ENCODE measurements around the gene ENG. TPM values are rescaled to one million over a fixed set of nuclear protein-coding genes. Genes with fewer than 3 reads are reported as not detected.

The ENG gene
- total RNA-seq, 1 donor from 2014 or later, result 130 TPM

DNA sequence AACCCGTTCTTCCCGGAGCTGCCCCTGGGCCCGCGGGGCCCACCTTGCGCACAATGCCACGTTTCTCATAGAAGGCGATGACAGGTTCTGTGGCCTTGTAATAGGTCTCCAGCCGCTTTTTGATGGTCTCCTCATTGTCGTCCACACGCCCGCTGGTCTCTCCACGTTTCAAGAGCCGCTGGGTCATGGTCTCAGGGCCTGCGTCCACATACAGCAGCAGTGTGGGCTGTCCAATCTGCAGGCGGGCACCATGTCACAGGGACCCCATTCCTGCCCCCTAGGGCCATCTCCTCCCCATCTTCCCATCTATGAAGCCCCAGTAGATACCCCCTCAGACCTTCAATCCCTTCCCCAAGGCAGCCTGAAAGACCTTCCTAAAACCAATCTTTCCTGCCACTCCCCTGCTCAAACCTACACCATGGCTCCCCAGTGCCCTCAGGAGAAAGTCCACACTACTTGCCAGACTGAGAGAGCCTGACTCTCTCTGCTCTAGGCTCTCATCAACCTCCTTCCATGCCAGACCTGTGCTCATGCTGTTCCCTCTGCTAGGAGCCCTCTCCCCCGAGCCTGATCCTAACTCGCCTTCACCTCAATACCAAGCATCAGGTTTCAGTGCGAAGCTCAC lies 13.9 kb upstream of the ENG start:
- no peak overlapping the region for H3K4me3 ChIP-seq
- peaks cover 9% of the 10 kb centered on the region for H3K4me1 ChIP-seq
- H3K36me3 ChIP-seq, result peaks cover 0 to 23% of the 10 kb centered on the region in 2 donors
- intact Hi-C loops (cut with DNase I), result loop anchor here (5.0 kb wide), 1 partner anchor 81 kb away; the partner anchor contains the start of gene CDK9
- no peaks in the 10 kb centered on the region for H3K27me3 ChIP-seq
- H3K27ac ChIP-seq, result no peak overlapping the region
- no peak for DNase-seq (ENCODE audit: extremely low spot score in 2 of 2)
- no peak for TF ChIP-seq POLR2AphosphoS5 (IDR thresholded peaks at IDR 0.05; ENCODE audit: insufficient read depth in 1 of 2, low read depth in 1 of 2)
- no peak for TF ChIP-seq POLR2A (IDR thresholded peaks at IDR 0.05)
- TF ChIP-seq, protein P1, sequence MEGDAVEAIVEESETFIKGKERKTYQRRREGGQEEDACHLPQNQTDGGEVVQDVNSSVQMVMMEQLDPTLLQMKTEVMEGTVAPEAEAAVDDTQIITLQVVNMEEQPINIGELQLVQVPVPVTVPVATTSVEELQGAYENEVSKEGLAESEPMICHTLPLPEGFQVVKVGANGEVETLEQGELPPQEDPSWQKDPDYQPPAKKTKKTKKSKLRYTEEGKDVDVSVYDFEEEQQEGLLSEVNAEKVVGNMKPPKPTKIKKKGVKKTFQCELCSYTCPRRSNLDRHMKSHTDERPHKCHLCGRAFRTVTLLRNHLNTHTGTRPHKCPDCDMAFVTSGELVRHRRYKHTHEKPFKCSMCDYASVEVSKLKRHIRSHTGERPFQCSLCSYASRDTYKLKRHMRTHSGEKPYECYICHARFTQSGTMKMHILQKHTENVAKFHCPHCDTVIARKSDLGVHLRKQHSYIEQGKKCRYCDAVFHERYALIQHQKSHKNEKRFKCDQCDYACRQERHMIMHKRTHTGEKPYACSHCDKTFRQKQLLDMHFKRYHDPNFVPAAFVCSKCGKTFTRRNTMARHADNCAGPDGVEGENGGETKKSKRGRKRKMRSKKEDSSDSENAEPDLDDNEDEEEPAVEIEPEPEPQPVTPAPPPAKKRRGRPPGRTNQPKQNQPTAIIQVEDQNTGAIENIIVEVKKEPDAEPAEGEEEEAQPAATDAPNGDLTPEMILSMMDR (IDR thresholded peaks at IDR 0.05), result no peak
- no peaks in the 10 kb centered on the region for H3K9me3 ChIP-seq

DNA sequence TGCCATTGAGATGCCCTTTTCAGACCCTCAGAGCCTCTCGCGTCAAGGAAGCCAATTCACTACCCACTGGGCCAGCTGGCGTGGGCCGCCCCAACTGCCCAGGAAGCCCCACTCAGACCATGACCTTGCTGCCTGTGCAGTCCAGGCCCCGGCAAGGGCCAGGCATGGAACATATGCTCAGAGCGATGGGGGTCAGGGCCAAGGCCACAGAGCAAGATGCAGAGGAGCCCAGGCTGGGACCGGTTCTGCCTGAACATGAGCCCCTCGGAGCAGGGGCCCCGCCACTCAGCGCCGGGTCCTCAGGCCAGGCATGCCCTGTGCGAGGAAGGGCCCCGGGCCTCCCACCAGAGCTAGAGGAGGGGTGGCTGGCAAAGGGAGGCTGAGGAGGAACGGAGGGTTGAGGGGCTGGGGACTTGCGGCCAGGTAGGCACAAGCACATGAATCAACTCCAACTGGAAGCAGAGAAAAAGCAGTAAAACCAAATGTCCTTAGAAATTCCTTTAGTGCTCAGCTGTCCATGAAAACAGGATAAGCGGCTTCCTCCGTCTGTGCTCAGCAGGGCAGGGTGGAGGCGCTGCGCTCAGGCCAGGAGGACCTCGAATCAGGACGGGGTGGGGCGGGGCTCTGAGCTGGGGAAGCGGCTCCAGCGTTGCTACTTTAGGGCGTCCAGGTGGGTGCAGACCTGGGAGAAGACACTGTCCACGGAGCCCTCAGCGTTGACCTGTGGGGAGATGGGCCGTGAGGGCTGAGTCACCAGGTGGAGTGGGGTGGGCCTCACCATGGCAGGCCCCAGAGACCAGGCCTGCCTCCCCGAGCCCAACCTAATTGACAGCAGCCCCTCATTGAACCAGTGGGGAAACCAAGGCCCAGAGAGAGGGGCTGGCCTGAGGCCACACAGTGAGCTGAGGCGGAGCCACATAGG lies 13.2 kb upstream of the ENG start:
- TF ChIP-seq POLR2A (IDR thresholded peaks at IDR 0.05) (no peak), POLR2AphosphoS5 (IDR thresholded peaks at IDR 0.05; ENCODE audit: insufficient read depth in 1 of 2, low read depth in 1 of 2) (no peak)
- TF ChIP-seq, protein P1 (IDR thresholded peaks at IDR 0.05), result no peak
- peaks cover 0 to 18% of the 10 kb centered on the region in 2 donors for H3K36me3 ChIP-seq
- H3K4me1 ChIP-seq, result peaks cover 4% of the 10 kb centered on the region
- no peak for DNase-seq (ENCODE audit: extremely low spot score in 2 of 2)
- intact Hi-C loops (cut with DNase I), result loop anchor here (5.0 kb wide), 1 partner anchor 80 kb away; the partner anchor contains the start of gene CDK9
- no peaks in the 10 kb centered on the region for H3K27me3 ChIP-seq
- no peak overlapping the region for H3K4me3 ChIP-seq
- H3K27ac ChIP-seq, result no peak overlapping the region
- no peaks in the 10 kb centered on the region for H3K9me3 ChIP-seq

DNA sequence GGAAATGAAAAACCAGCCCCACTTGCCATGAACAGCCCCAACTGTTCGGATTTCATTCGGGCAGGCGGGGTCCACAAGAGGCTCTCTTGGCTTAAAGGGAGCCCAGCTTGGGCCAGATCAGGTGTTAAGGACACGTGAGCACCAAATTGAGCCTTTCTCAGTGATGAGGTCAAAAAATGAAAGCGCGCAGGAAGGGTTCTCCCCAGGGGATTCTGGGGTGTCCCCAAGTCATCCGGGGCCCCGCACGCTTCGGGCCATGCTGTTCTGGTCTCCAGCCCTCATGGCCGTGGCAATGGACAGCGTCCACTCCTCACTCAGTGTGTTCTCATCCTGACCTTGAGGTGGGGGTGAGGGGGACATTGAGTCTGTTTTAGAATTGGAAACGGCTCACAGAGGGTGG lies 12.1 kb upstream of the ENG start:
- Histone ChIP-seq H3K4me3 (no peak overlapping the region), H3K27me3 (no peaks in the 10 kb centered on the region), H3K4me1 (peaks cover 15% of the 10 kb centered on the region), H3K9me3 (no peaks in the 10 kb centered on the region), H3K36me3 (peaks cover 0 to 7% of the 10 kb centered on the region in 2 donors), H3K27ac (no peak overlapping the region)
- no peak for TF ChIP-seq POLR2A (IDR thresholded peaks at IDR 0.05)
- TF ChIP-seq, protein P1 (IDR thresholded peaks at IDR 0.05), result no peak
- no peak for TF ChIP-seq POLR2AphosphoS5 (IDR thresholded peaks at IDR 0.05; ENCODE audit: insufficient read depth in 1 of 2, low read depth in 1 of 2)
- no peak for DNase-seq (ENCODE audit: extremely low spot score in 2 of 2)
- intact Hi-C loops (cut with DNase I), result loop anchor here (5.0 kb wide), 1 partner anchor 79 kb away; the partner anchor contains the start of gene CDK9

DNA sequence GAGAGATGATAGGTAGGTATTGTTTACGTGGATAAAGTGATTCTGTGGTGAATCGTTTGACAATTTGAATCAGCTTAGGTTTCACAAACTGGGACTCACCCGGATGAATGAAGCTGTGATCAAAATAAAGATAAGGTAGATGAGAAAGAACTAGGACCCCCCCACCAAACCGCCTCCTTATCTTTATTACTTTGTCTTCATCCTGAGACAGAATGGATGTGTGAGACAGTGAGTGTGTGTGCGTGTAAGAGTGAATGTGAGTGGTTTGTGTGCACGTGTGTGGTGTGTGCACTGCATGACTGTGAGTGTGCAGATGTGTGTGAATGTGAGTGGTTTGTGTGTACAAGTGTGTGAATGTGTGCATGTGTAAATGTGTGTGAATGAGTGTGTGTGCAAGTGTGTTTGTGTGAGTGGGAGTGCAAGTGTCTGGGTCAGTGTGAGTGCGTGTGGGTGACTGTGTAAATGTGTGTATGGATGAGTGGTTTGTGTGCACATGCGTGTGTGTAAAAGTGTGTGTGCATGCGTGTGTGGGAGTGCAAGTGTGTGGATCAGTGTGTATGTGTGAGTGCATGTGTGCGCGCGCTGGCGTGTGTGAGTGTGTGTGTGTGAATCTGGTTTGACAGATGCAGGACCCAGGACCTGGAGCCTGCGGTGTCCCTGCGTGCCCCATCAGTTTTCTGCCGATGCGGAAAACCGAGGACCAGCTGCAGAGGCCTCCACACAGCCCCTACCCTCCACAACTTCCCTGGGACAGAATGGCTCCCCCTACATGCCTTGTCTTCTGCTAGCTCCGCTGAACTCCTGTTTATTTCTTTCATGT lies 11.4 kb upstream of the ENG start:
- H3K9me3 ChIP-seq, result no peaks in the 10 kb centered on the region
- no peak for TF ChIP-seq POLR2A (IDR thresholded peaks at IDR 0.05)
- TF ChIP-seq POLR2AphosphoS5 (IDR thresholded peaks at IDR 0.05; ENCODE audit: insufficient read depth in 1 of 2, low read depth in 1 of 2), result no peak
- TF ChIP-seq, protein P1 (IDR thresholded peaks at IDR 0.05), result no peak
- peaks cover 19% of the 10 kb centered on the region for H3K4me1 ChIP-seq
- H3K27ac ChIP-seq, result no peak overlapping the region
- H3K4me3 ChIP-seq, result no peak overlapping the region
- intact Hi-C loops (cut with DNase I), result loop anchor here (5.0 kb wide), 1 partner anchor 79 kb away; the partner anchor contains the start of gene CDK9
- peaks cover 0 to 4% of the 10 kb centered on the region in 2 donors for H3K36me3 ChIP-seq
- H3K27me3 ChIP-seq, result no peaks in the 10 kb centered on the region
- DNase-seq (ENCODE audit: extremely low spot score in 2 of 2), result no peak
